ENCODE results near the gene SHANK1.

The SHANK1 gene

DNA sequence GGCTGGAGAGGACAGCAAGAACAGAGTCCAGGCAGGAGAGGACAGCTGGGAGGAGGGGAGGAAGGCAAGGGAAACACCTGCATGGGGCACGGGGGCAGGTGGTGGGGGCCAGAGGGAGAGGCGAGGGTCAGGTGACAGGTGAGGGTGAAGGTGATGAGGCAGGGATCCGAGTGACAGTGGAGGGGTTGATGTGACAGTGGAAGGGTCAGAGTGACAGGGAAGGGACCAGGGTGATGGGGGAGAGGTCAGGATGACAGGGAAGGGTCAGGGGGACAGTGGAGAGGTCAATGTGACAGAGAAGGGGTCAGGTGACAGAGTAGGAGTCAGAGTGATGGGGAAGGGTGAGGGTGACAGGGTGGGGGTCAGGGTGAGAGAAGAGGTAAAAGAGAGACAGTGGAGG, 41.3 kb downstream of the SHANK1 start:
- H3K36me3 ChIP-seq (ENCODE audit: control insufficient read depth in 2 of 2, insufficient read depth in 1 of 2, low read length in 2 of 2) = no peaks in the 10 kb centered on the region; a peak in 1 of 3 replicates
- ChIA-PET POLR2A (no interaction called here), CTCF (no interaction called here)

GRCh38 chr19:50677636-50678035, 42.0 kb downstream of the SHANK1 start:
- no peaks in the 10 kb centered on the region; a peak in 1 of 3 replicates for H3K36me3 ChIP-seq (ENCODE audit: control insufficient read depth in 2 of 2, insufficient read depth in 1 of 2, low read length in 2 of 2)
- H3K9me3 ChIP-seq (ENCODE audit: control insufficient read depth, insufficient read depth, low read depth, low read length) = no peaks in the 10 kb centered on the region
- TF ChIP-seq, protein P1, sequence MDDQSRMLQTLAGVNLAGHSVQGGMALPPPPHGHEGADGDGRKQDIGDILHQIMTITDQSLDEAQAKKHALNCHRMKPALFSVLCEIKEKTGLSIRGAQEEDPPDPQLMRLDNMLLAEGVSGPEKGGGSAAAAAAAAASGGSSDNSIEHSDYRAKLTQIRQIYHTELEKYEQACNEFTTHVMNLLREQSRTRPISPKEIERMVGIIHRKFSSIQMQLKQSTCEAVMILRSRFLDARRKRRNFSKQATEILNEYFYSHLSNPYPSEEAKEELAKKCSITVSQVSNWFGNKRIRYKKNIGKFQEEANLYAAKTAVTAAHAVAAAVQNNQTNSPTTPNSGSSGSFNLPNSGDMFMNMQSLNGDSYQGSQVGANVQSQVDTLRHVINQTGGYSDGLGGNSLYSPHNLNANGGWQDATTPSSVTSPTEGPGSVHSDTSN (CRISPR knock-in tag; IDR thresholded peaks at IDR 0.05) = no peak
- no peak overlapping the region for H3K4me3 ChIP-seq (ENCODE audit: low read depth, low read length)
- H3K27ac ChIP-seq (ENCODE audit: extremely low read depth, low read depth, low read length) = no peak overlapping the region
- H3K4me1 ChIP-seq (ENCODE audit: control insufficient read depth, insufficient read depth, low read length) = no peaks in the 10 kb centered on the region
- ChIA-PET CTCF (interaction anchor here (0.8 kb wide), 1 partner anchor 8 kb away, joined by 6 read pairs; no protein-coding TSS in a partner anchor), POLR2A (no interaction called here)

More for the DNA sequence above, 41.3 kb downstream of the SHANK1 start:
- Histone ChIP-seq H3K27ac (ENCODE audit: extremely low read depth, low read depth, low read length) (no peak overlapping the region), H3K4me1 (ENCODE audit: control insufficient read depth, insufficient read depth, low read length) (no peaks in the 10 kb centered on the region), H3K9me3 (ENCODE audit: control insufficient read depth, insufficient read depth, low read depth, low read length) (no peaks in the 10 kb centered on the region), H3K4me3 (ENCODE audit: low read depth, low read length) (no peak overlapping the region)
- TF ChIP-seq ZNF274 (IDR thresholded peaks at IDR 0.05; ENCODE audit: low read length) (no peak), ZNF274 (tag by site-specific recombination; IDR thresholded peaks at IDR 0.05; ENCODE audit: borderline replicate concordance) (0 out of 2 replicates have a peak, but pooled peaks have one; percentile 53), PRDM1 (tag by site-specific recombination; IDR thresholded peaks at IDR 0.05) (peak; percentile 60; the same call in 1 of the 2 replicates), PATZ1 (tag by site-specific recombination; IDR thresholded peaks at IDR 0.05) (0 out of 2 replicates have a peak, but pooled peaks have one; percentile 25), BCL11B (tag by site-specific recombination; IDR thresholded peaks at IDR 0.05; ENCODE audit: low read depth) (peak; percentile 96), BCL11A (tag by site-specific recombination; IDR thresholded peaks at IDR 0.05; ENCODE audit: low read depth) (peak; percentile 89), ZNF747 (tag by site-specific recombination; IDR thresholded peaks at IDR 0.05) (no peak), ZNF837 (tag by site-specific recombination; IDR thresholded peaks at IDR 0.05) (no peak)

DNA sequence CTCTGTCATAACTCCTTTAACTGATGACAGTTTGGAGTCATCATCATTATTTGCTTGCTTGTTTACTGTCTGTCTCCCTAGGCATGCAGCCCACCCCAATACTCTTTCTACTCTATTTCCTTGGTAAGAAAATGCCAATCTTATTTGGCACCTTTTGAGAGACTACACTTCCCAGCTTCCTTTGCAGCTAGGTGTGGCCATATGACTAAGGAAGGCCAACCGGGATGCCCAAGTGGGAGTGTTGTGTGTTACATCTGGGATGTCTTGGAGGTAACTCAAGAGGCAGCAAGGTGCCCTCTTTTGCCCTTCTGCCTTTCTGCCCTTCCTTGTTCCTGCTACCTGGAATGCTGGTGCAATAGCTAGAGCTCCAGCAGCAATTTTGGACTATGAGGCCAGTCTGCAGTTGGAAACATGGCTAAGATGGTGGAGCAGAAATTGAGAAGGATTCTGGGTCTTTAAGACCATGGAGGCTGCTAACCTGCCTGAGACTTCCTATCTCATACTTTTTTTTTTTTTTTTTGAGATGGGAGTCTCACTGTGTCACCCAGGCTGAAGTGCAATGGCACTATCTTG, 42.9 kb downstream of the SHANK1 start:
- Histone ChIP-seq H3K27ac (ENCODE audit: extremely low read depth, low read depth, low read length) (no peak overlapping the region), H3K36me3 (ENCODE audit: control insufficient read depth in 2 of 2, insufficient read depth in 1 of 2, low read length in 2 of 2) (no peaks in the 10 kb centered on the region; a peak in 1 of 3 replicates), H3K9me3 (ENCODE audit: control insufficient read depth, insufficient read depth, low read depth, low read length) (no peaks in the 10 kb centered on the region), H3K4me3 (ENCODE audit: low read depth, low read length) (no peak overlapping the region), H3K4me1 (ENCODE audit: control insufficient read depth, insufficient read depth, low read length) (no peaks in the 10 kb centered on the region)
- CTCF ChIA-PET = interaction anchor here (0.7 kb wide), 2 partner anchors 143 to 163 kb away, joined by 3 to 4 read pairs; no protein-coding TSS in a partner anchor
- peak; percentile 88 for TF ChIP-seq ZNF280D (tag by site-specific recombination; IDR thresholded peaks at IDR 0.05)
- no peak for TF ChIP-seq ZNF132 (tag by site-specific recombination; IDR thresholded peaks at IDR 0.05; ENCODE audit: borderline replicate concordance)
- no peak for TF ChIP-seq TSHZ1 (tag by site-specific recombination; IDR thresholded peaks at IDR 0.05; ENCODE audit: borderline replicate concordance)
- 0 out of 2 replicates have a peak, but pooled peaks have one; percentile 36 for TF ChIP-seq ZNF580 (tag by site-specific recombination; IDR thresholded peaks at IDR 0.05)
- no peak for TF ChIP-seq ZBTB20 (tag by site-specific recombination; IDR thresholded peaks at IDR 0.05)
- POLR2A ChIA-PET = no interaction called here
